Activated CD4-positive, alpha-beta T cell treated with anti-CD3 and anti-CD28 coated beads, Interleukin-2, amount 10 ng/mL, durations not matched to agents 24 days and 14 days (primary cell): Measurements from ENCODE around the gene GIT2. TPM values are rescaled to one million over a fixed set of nuclear protein-coding genes. Genes with fewer than 3 reads are reported as not detected.
"Not testable (repeated sequence)": the region's sequence is repeated elsewhere in the genome, so short reads cannot be mapped to it uniquely, and the experiment has no call there.

Experiments used
- DNase-seq: peaks from one replicate; pipeline ENCODE4 v3.0.0; 2022
- H3K27ac Mint-ChIP-seq: one replicate; pipeline ENCODE4 v1.8.0; 2022; ENCODE audit warnings: mild to moderate bottlenecking, mixed read lengths
- H3K27me3 Mint-ChIP-seq: one replicate; pipeline ENCODE4 v1.8.0; 2022; ENCODE audit warnings: mixed read lengths
- H3K36me3 Mint-ChIP-seq: one replicate; pipeline ENCODE4 v1.8.0; 2022; ENCODE audit warnings: low read depth, mild to moderate bottlenecking, mixed read lengths
- H3K4me1 Mint-ChIP-seq: one replicate; pipeline ENCODE4 v1.8.0; 2021; ENCODE audit warnings: mixed read lengths
- H3K4me3 Mint-ChIP-seq: one replicate; pipeline ENCODE4 v1.8.0; 2022; ENCODE audit warnings: mild to moderate bottlenecking, moderate library complexity, mixed read lengths
- H3K9me3 Mint-ChIP-seq: one replicate; pipeline ENCODE4 v1.8.0; 2021; ENCODE audit warnings: mixed read lengths
- intact Hi-C: fragments of 100-400 bp; cut with micrococcal nuclease; formaldehyde crosslinking; loops from one replicate; pipeline ENCODE4 v1.15.1; 2023
- total RNA-seq: library from RNA; stranded (reverse); gene quantifications from 2 replicates; pipeline ENCODE4 v1.2.3, GENCODE V29; 2022

GIT2 gene
- total RNA-seq, 1 donor from 2014 or later: 88.6 TPM

DNA sequence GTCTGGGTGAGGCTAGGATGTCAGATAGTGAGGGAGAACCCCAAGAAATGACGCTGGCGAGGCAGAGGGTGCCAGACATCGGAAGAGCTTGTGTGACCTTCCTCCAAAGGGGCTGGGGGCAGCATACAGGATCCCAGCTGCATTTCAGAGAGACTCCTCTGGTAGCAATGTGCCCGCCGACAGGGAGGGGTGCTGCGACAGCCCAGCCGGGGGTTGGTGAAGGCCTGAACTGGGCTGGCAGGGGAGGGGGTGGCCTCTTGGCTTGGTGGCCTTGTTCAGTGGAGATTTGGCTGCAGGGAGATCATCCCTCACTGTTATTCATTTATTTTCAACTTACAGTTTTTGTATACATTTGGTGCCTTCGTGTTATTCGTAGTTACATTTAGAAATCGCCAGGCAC is 90.9 kb downstream of the GIT2 start:
- no peak overlapping the region for H3K4me3 Mint-ChIP-seq
- no peaks in the 10 kb centered on the region for H3K27me3 Mint-ChIP-seq
- intact Hi-C loops: loop anchor here (10.0 kb wide), 1 partner anchor 50 kb away; no protein-coding TSS in a partner anchor
- no peak for DNase-seq
- peaks cover 12% of the 10 kb centered on the region for H3K4me1 Mint-ChIP-seq
- no peak overlapping the region for H3K27ac Mint-ChIP-seq
- H3K36me3 Mint-ChIP-seq: peaks cover 50% of the 10 kb centered on the region
- no peaks in the 10 kb centered on the region for H3K9me3 Mint-ChIP-seq

DNA sequence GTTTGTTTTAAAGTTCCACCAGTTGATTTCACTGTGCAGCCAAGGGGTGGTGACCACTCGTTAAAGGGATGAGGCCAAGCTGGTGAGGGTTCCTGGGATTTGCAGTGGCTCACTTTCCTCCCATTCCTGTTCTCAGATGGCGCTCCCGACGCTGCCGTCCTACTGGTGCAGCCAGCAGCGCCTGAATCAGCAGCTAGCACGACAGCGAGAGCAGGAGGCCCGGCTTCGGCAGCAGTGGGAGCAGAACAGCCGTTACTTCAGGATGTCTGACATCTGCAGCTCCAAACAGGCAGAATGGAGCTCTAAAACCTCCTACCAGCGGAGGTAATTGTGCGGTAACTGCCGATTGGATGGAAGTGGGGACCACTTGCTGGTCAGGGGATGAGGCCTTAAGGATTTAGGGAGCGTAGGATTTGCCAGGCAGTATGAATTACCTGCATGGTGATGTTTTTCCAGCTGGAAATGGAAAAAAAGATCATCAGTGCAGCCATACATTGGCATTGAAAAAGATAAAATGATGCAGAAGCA is 93.2 kb downstream of the GIT2 start:
- Mint-ChIP-seq H3K4me3 (no peak overlapping the region), H3K4me1 (peaks cover 17% of the 10 kb centered on the region), H3K9me3 (no peaks in the 10 kb centered on the region), H3K36me3 (peaks cover 38% of the 10 kb centered on the region), H3K27ac (no peak overlapping the region), H3K27me3 (no peaks in the 10 kb centered on the region)
- intact Hi-C loops: loop anchor here (5.0 to 10.0 kb wide), 2 partner anchors 48 to 331 kb away; partner anchors contain the start of genes MMAB and MVK
- no peak for DNase-seq

DNA sequence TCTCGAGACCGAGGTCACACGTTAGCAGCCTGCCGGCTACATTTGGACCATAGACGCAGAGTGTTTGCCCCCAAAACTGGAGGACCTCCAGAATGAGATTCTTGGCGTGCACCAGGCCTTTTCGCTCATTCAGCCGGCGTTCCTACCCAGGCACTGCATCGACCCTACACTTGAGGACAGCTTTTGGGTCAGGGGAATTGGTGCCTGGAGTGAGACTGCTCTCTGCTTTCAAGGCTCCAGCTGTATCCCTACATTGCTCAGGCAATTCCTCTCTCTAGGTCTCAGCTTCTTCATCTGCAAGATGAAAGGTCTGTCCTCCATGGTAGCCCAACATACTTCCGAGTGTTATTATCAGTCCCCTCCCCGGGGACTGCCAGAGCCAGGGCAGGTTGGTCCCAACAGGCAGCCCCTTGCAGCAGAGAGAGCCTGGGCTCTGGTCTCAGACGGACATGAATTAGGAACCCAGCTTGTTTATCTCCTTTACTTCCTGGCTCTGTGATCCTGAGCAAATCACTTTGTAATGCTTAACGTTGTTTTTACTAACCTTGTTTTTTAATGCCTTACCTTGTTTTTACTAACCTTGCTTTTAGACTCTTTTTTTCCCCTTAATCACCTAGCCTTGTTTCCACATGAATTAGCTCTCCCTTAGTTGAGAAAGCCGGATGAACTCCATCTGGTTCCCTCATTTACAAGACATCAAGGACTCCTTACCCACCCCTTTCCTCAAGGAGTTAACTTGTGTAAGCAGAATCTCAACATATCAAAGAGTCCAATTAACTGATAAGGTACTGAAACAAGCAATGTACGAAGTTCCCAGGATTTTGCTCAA is 95.2 kb downstream of the GIT2 start:
- peaks cover 17% of the 10 kb centered on the region for H3K4me1 Mint-ChIP-seq
- peaks cover 18% of the 10 kb centered on the region for H3K36me3 Mint-ChIP-seq
- H3K4me3 Mint-ChIP-seq: peak overlapping the region; percentile 90
- DNase-seq: peak; percentile 69
- no peaks in the 10 kb centered on the region for H3K27me3 Mint-ChIP-seq
- peak overlapping the region; percentile 98 for H3K27ac Mint-ChIP-seq
- intact Hi-C loops: loop anchor here (1.0 to 10.0 kb wide), 4 partner anchors 20 to 329 kb away; partner anchors contain the start of genes GIT2, GLTP, MMAB and MVK
- H3K9me3 Mint-ChIP-seq: no peaks in the 10 kb centered on the region

DNA sequence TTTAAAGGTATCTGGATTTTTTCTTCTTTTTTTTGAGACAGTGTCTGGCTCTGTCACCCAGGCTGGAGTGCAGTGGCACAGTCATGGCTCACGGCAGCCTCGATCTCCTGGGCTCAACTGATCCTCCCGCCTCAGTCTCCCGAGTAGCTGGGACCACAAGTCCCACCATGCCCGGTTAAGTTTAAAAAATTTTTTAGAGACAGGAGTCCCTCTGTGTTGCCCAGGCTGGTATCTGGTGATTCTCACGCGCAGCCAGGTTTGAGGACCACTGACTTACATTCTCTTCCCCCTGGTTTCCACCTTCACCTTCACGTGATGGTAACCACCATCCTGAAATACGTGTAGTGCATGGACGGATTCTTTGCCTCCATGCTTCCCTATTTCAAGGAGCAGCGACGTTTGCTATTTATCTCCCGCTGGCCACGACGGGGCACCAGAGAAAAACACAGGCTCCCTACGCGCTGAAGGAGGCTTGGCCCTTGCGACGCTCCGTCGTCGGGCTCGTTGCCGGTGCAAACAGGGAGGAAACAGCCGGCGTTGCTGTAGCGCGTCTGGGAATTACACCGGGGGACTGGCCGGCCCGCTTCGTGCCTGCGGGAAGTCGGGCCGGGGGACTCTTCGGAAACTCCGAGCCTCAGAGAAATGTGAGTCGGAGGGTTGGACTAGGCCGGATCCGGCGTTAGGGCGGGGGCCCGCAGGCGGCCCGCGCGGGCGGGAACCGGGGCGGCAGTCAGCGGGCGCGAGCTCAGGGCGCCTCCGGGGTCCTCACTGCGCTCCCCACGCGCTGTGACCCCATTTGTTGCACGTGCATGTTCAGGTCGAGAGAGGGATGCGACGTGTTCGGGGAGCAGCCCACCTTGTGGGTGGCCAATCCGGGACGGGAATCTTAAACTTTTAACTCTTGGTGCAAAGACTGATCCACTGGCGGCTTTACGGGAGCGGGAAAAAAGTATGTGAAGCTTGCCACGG is 96.1 kb downstream of the GIT2 start, which contains the start of gene TCHP:
TCHP (plus strand) TSS at position 492 of the 969 bp plus-strand sequence. CDS start 2,753 bp downstream, outside the sequence.
- Mint-ChIP-seq H3K4me3 (peak within 1 kb of the TSS; percentile 90), H3K36me3 (peaks cover 15% of the 10 kb centered on the region), H3K27me3 (no peaks in the 10 kb centered on the region), H3K9me3 (no peaks in the 10 kb centered on the region), H3K27ac (peak within 1 kb of the TSS; percentile 98), H3K4me1 (peaks cover 17% of the 10 kb centered on the region)
- peak; percentile 93 for DNase-seq
- intact Hi-C loops: loop anchor here (1.0 to 10.0 kb wide), 4 partner anchors 19 to 328 kb away; partner anchors contain the start of genes GIT2, GLTP, MMAB and MVK

DNA sequence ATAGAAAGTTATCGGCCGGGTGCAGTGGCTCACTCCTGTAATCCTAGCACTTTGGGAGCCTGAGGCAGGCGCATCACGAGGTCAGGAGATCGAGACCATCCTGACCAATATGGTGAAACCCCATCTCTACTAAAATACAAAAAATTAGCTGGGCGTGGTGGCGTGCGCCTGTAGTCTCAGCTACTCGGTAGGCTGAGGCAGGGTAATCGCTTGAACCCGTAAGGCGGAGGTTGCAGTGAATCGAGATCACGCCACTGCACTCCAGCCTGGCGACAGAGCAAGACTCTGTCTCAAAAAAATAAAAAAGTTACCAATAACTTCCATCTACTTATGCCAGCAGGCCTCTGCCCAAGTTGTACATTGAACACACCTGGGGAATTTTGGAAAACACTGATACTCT is 96.8 kb downstream of the GIT2 start:
- intact Hi-C loops, DNase-seq, H3K9me3 Mint-ChIP-seq, H3K36me3 Mint-ChIP-seq, H3K27me3 Mint-ChIP-seq: not testable (repeated sequence)
- peaks cover 17% of the 10 kb centered on the region for H3K4me1 Mint-ChIP-seq
- peak overlapping the region; percentile 90 for H3K4me3 Mint-ChIP-seq
- peak overlapping the region; percentile 98 for H3K27ac Mint-ChIP-seq

DNA sequence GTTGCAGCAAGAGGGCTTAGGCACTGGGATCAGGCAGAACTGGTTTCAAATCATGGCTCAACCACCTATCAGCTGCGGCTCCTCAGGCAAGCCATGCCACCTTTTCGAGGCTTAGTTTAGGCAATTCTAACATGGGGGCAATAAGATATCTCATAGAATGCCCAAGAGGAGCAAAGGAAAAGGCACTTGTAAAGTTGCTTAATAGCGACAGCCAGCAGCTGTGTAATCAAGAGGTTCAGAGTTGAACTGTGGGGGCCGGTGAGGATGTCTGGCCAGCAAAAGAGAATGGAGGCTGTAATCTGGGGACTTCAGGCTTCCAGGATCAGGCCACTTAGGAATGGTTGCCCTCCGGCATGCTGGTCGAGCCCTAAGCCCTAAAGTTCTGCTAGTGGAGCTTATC is 99.1 kb downstream of the GIT2 start:
- Mint-ChIP-seq H3K36me3 (no peaks in the 10 kb centered on the region), H3K4me3 (no peak overlapping the region), H3K27me3 (no peaks in the 10 kb centered on the region), H3K4me1 (peaks cover 30% of the 10 kb centered on the region), H3K27ac (no peak overlapping the region), H3K9me3 (no peaks in the 10 kb centered on the region)
- intact Hi-C loops: no loop called here
- no peak for DNase-seq

DNA sequence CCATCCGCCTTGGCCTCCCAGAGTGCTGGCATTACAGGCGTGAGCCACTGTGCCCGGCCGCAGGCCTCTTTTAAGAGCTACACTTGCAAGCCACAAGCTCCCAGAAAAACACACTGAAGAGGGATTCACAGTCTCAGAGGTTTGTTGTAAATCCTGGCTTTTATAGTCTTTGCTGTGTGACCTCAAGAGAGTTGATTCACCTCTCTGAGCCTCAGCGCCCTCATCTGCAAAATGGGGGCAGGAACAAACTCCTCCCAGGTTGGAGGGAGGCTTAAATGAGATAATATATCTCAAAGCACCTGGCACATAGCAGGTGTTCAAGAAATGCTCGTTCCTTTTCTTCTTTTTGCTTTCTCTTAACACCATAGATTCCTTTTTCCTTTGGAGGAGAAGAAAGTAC is 100.0 kb downstream of the GIT2 start:
- Mint-ChIP-seq H3K27ac (no peak overlapping the region), H3K4me1 (peaks cover 22% of the 10 kb centered on the region), H3K4me3 (no peak overlapping the region), H3K36me3 (no peaks in the 10 kb centered on the region), H3K9me3 (no peaks in the 10 kb centered on the region), H3K27me3 (peaks cover 1% of the 10 kb centered on the region)
- intact Hi-C loops: no loop called here
- DNase-seq: no peak

DNA sequence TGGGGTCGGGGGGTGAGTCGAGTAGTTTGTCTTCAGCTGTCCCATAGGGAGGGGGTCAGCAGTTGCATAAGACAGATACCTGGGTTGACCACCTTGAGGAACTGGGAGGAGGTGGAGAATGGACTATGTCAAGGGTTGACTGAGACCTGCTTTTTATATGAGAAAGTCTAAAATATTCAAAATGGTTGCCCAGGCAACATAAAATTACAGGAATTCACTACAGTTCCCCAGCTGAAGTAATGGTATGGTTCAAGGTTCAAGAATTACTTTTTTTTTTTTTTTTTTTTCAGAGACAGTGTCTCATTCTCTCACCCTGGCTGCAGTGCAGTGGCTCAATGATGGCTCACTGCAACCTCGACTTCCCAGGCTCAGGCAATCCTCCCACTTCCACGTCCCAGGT is 101.2 kb downstream of the GIT2 start:
- no peak overlapping the region for H3K4me3 Mint-ChIP-seq
- DNase-seq: no peak
- no peaks in the 10 kb centered on the region for H3K36me3 Mint-ChIP-seq
- H3K4me1 Mint-ChIP-seq: peaks cover 16% of the 10 kb centered on the region
- H3K27ac Mint-ChIP-seq: no peak overlapping the region
- no peaks in the 10 kb centered on the region for H3K9me3 Mint-ChIP-seq
- H3K27me3 Mint-ChIP-seq: peaks cover 1% of the 10 kb centered on the region
- intact Hi-C loops: no loop called here

DNA sequence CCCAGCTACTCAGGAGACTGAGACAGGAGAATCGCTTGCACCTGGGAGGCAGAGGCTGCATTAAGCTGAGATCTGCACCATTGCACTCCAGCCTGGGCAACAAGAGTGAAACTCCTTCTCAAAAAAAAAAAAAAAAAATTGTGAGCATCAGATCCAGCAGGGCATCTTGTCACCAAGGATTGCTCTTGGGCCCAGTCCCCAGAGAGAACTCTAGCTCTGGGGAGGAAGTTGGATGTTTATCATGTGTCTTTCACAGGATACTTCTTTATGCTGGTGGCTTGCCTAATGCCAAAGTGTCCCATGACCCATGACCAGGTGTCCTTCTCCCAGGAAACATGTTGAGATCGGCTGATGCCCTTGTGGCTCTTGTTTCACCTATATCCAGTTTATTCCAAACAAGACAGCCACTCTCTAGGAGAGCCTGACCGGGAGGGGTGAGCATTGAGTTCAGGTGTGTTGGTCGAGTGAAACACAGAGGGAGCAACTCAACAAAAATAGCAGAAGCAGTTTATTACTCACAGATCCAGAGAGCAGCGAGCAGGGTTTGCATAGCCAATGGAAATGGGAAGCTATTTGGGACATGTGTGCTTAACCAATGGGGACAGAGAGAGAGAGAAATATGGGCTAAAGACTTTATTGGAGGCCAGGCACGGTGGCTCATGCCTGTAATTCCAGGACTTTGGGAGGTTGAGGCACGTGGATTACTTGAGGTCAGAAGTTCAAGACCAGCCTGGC is 102.7 kb downstream of the GIT2 start:
- intact Hi-C loops: no loop called here
- H3K36me3 Mint-ChIP-seq: no peaks in the 10 kb centered on the region
- H3K27ac Mint-ChIP-seq: no peak overlapping the region
- peaks cover 1% of the 10 kb centered on the region for H3K27me3 Mint-ChIP-seq
- peaks cover 22% of the 10 kb centered on the region for H3K4me1 Mint-ChIP-seq
- no peak overlapping the region for H3K4me3 Mint-ChIP-seq
- no peak for DNase-seq
- H3K9me3 Mint-ChIP-seq: peaks cover under 1% of the 10 kb centered on the region

DNA sequence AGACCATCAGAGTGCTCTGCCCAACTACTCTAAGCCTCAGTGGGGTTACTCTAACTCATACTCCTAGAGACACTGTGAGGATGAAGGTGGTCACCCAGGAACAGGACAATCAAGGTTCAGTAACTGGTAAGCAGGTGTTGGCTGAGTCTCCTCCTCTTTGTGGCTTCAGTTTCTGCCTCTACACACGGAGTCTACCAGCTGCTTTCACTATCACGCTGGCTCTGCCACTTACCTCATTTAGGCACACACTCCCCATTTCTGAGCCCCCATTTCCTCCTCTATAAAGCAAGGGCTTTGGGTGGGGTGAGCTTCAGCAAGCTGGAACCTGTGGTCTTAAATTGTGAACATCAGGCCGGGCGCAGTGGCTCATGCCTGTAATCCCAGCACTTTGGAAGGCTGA is 103.4 kb downstream of the GIT2 start:
- H3K4me1 Mint-ChIP-seq: peaks cover 29% of the 10 kb centered on the region
- intact Hi-C loops: no loop called here
- no peak overlapping the region for H3K27ac Mint-ChIP-seq
- H3K4me3 Mint-ChIP-seq: no peak overlapping the region
- H3K36me3 Mint-ChIP-seq: no peaks in the 10 kb centered on the region
- DNase-seq: peak; percentile 72
- H3K9me3 Mint-ChIP-seq: peaks cover 4% of the 10 kb centered on the region
- peaks cover 1% of the 10 kb centered on the region for H3K27me3 Mint-ChIP-seq

DNA sequence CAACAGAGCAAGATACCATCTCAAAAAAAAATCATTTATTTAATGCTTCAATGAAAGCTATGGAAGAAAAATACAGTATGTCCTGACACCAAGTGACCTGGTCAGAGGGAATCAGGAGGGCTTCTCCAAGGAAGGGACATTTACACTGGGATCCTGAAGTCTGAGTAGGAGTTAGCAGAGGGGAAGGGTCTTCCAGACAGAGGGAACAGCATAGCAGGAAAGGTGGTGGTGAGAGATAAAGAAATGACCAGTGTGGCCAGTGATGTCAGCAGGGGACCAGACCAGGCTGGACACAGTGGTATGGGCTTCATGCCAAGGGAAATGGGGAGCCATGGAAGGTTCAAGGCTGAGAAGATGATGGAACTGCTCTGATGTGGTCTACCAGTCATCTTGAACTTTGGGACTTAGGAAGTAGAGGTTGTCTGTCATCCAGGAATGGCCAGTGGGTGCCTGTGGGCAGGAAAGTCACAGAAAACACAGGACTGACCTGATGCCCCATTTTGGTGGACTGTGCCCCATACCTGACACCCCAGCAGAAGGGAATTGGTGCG is 103.9 kb downstream of the GIT2 start:
- Mint-ChIP-seq H3K27ac (no peak overlapping the region), H3K4me3 (no peak overlapping the region), H3K36me3 (no peaks in the 10 kb centered on the region), H3K9me3 (peaks cover 4% of the 10 kb centered on the region), H3K4me1 (peaks cover 32% of the 10 kb centered on the region), H3K27me3 (peaks cover 1% of the 10 kb centered on the region)
- no peak for DNase-seq
- intact Hi-C loops: no loop called here

DNA sequence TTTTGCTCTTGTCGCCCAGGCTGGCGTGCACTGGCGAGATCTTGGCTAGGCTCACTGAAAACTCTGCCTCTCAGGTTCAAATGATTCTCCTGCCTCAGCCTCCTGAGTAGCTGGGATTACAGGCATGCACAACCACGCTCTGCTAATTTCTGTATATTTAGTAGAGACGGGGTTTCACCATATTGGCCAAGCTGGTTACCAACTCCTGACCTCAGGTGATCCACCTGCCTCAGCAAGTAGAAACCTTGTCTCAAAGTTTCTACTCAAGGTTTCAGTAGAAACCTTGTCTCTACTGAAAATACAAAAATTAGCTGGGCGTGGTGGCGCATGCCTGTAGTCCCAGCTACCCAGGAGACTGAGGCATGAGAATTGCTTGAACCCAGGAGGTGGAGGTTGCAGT is 104.4 kb downstream of the GIT2 start:
- H3K27ac Mint-ChIP-seq, intact Hi-C loops, DNase-seq, H3K9me3 Mint-ChIP-seq, H3K27me3 Mint-ChIP-seq, H3K4me3 Mint-ChIP-seq, H3K36me3 Mint-ChIP-seq: not testable (repeated sequence)
- peaks cover 32% of the 10 kb centered on the region for H3K4me1 Mint-ChIP-seq
